ENCODE measurements around the gene RGS17.
A peak's percentile ranks its signal among the peaks of the same experiment; 100 is the strongest.
"Not testable (repeated sequence)": the region's sequence is repeated elsewhere in the genome, so short reads cannot be mapped to it uniquely, and the experiment has no call there.

RGS17 gene

DNA sequence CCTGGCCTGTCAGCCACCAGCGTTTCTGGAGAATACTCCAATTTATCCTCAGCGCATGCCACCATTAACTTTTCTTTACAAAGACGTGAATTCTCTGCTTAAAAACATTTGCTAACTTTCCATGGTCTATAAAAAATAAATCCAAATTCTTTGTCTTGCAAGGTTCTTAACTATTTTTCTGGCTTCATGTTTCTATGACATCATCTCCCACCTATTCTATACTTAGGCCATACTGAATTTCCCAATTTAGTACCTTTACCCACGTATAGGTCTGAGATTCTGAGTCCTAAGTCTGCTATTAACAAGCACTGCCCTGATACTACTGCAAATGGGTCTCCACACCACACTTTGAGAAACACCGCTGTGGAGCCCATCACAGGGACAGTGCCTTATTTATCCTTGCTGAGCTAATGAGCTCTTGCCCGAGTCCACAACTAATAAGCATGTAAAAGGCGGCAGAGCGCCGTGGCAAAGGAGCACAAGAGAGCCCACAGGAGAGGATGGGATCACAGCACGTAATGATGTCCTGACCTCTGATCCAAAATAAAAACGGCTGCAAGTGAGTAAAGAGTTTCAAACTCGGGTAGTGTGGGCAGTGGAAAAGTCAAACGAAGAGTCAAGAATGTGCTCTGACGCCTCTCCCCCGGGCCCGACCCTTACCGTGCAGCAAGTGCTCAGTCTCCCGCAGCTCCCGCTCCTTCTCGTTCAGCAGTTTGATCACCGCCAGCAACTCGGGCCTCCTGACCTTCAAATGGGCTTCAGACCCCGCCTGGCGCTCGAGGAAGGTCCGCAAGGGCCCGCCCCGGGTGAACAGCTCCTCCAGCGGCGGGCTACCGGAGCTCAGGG, 129.1 kb downstream of the RGS17 start:
- Histone ChIP-seq H3K4me3 (ENCODE audit: low read length) (peak overlapping the region; percentile 95), H4K20me1 (ENCODE audit: insufficient read depth, low read length) (peaks cover 14% of the 10 kb centered on the region), H3K4me1 (ENCODE audit: low read length) (peaks cover 10% of the 10 kb centered on the region), H3K79me2 (ENCODE audit: low read length) (peaks cover 60% of the 10 kb centered on the region), H3K27ac (ENCODE audit: low read length) (peak overlapping the region; percentile 41), H3K27me3 (ENCODE audit: low read depth, low read length) (no peaks in the 10 kb centered on the region), H3K9ac (ENCODE audit: low read length) (peak overlapping the region; percentile 83), H2AFZ (ENCODE audit: low read depth, low read length) (no peak overlapping the region), H3K36me3 (replicated peaks; ENCODE audit: low read depth, low read length) (peaks cover 6% of the 10 kb centered on the region), H3K4me2 (ENCODE audit: low read length) (peak overlapping the region; percentile 87), H3K9me3 (ENCODE audit: insufficient read depth, low read length) (no peaks in the 10 kb centered on the region)
- TF ChIP-seq EZH2phosphoT487 (IDR thresholded peaks at IDR 0.05; ENCODE audit: low read depth), result no peak
- TF ChIP-seq, protein P1, sequence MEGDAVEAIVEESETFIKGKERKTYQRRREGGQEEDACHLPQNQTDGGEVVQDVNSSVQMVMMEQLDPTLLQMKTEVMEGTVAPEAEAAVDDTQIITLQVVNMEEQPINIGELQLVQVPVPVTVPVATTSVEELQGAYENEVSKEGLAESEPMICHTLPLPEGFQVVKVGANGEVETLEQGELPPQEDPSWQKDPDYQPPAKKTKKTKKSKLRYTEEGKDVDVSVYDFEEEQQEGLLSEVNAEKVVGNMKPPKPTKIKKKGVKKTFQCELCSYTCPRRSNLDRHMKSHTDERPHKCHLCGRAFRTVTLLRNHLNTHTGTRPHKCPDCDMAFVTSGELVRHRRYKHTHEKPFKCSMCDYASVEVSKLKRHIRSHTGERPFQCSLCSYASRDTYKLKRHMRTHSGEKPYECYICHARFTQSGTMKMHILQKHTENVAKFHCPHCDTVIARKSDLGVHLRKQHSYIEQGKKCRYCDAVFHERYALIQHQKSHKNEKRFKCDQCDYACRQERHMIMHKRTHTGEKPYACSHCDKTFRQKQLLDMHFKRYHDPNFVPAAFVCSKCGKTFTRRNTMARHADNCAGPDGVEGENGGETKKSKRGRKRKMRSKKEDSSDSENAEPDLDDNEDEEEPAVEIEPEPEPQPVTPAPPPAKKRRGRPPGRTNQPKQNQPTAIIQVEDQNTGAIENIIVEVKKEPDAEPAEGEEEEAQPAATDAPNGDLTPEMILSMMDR (IDR thresholded peaks at IDR 0.05; ENCODE audit: low read depth, low read length), result no peak

DNA sequence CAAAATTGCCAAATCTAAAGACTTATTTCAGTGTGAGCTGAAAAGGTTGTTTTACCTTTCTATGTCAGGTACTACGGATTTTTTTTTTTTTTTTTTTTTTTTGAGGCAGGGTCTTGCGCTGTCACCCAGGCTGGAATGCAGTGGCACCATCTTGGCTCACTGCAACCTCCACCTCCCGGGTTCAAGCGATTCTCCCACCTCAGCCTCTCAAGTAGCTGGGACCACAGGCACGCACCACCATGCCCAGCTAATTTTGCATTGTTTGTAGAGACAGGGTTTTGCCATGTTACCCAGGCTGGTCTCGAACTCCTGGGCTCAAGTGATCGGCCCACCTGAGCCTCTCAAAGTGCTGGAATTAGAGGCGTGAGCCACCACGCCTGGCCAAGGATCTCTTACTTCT, 130.3 kb downstream of the RGS17 start:
- H2AFZ ChIP-seq (ENCODE audit: low read depth, low read length); H3K27me3 ChIP-seq (ENCODE audit: low read depth, low read length); H3K4me2 ChIP-seq (ENCODE audit: low read length); H3K9ac ChIP-seq (ENCODE audit: low read length); H3K4me3 ChIP-seq (ENCODE audit: low read length); H3K36me3 ChIP-seq (replicated peaks; ENCODE audit: low read depth, low read length); H3K9me3 ChIP-seq (ENCODE audit: insufficient read depth, low read length); H3K27ac ChIP-seq (ENCODE audit: low read length): not testable (repeated sequence)
- peaks cover 23% of the 10 kb centered on the region for H4K20me1 ChIP-seq (ENCODE audit: insufficient read depth, low read length)
- peaks cover 12% of the 10 kb centered on the region for H3K4me1 ChIP-seq (ENCODE audit: low read length)
- peaks cover 72% of the 10 kb centered on the region for H3K79me2 ChIP-seq (ENCODE audit: low read length)

DNA sequence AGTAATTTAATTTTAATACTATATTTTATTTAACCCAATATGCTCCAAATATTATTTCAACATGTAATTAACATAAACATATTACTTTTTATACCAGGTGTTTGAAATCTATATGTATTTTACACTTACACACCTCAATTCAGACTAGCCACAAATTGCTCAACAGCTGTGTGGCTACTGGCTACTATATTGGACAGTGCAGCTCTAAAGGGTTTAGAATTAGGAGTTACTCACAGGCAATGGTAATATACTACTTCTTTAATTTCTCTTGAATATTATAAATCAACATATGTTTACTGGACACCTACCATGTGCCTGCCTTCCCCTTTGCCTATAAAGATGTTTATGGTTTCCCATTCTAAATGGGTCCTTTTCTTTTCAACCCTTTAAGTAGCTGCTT, 130.8 kb downstream of the RGS17 start:
- Histone ChIP-seq H3K4me3 (ENCODE audit: low read length) (no peak overlapping the region), H3K36me3 (replicated peaks; ENCODE audit: low read depth, low read length) (peaks cover 9% of the 10 kb centered on the region), H3K4me1 (ENCODE audit: low read length) (peaks cover 18% of the 10 kb centered on the region), H3K9ac (ENCODE audit: low read length) (no peak overlapping the region), H3K27ac (ENCODE audit: low read length) (no peak overlapping the region), H3K27me3 (ENCODE audit: low read depth, low read length) (no peaks in the 10 kb centered on the region), H2AFZ (ENCODE audit: low read depth, low read length) (no peak overlapping the region), H3K79me2 (ENCODE audit: low read length) (peaks cover 77% of the 10 kb centered on the region), H4K20me1 (ENCODE audit: insufficient read depth, low read length) (peaks cover 27% of the 10 kb centered on the region), H3K4me2 (ENCODE audit: low read length) (no peak overlapping the region), H3K9me3 (ENCODE audit: insufficient read depth, low read length) (no peaks in the 10 kb centered on the region)
- TF ChIP-seq EZH2phosphoT487 (IDR thresholded peaks at IDR 0.05; ENCODE audit: low read depth), result no peak
- TF ChIP-seq, protein P1 (IDR thresholded peaks at IDR 0.05; ENCODE audit: low read depth, low read length), result no peak

DNA sequence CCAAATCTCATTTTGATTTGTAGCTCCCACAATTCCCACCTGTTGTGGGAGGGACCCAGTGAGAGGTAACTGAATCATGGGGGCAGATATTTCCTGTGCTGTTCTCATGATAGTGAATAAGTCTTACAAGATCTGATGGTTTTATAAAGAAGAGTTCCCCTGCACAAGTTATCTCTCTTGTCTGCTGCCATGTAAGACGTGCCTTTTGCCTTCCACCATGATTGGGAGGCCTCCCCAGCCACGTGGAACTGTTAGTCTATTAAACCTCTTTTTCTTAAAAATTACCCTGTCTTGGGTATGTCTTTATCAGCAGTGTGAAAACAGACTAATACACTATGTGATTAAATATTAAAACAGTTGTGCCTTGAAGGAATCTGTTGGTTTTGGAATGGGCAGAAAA, 131.5 kb downstream of the RGS17 start:
- H3K4me2 ChIP-seq (ENCODE audit: low read length), result not testable (repeated sequence)
- peaks cover 18% of the 10 kb centered on the region for H3K4me1 ChIP-seq (ENCODE audit: low read length)

DNA sequence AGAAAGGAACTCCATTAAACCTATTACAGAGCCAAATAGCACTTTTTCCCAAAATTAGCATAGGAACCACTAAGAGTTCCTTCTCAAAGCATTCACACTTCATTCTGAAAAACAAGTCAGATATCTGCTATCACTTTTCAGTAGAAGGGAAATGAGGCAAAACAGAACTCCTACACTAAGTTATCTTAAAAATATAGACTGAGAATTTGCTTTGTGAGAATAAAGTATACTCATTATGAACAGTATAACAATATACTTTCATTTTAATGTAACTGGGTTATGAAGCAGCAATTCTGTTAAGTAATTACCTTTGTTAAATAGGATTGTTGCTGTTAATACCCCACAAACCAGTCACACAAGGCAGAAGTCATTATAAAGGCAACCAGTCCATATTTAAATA, 137.2 kb downstream of the RGS17 start:
- peaks cover 20% of the 10 kb centered on the region for H4K20me1 ChIP-seq (ENCODE audit: insufficient read depth, low read length)
- peaks cover 21% of the 10 kb centered on the region for H3K36me3 ChIP-seq (replicated peaks; ENCODE audit: low read depth, low read length)
- no peak overlapping the region for H3K27ac ChIP-seq (ENCODE audit: low read length)
- H3K9ac ChIP-seq (ENCODE audit: low read length), result no peak overlapping the region
- TF ChIP-seq, protein P1 (IDR thresholded peaks at IDR 0.05; ENCODE audit: low read depth, low read length), result no peak
- no peak for TF ChIP-seq EZH2phosphoT487 (IDR thresholded peaks at IDR 0.05; ENCODE audit: low read depth)
- no peaks in the 10 kb centered on the region for H3K27me3 ChIP-seq (ENCODE audit: low read depth, low read length)
- peaks cover 8% of the 10 kb centered on the region for H3K4me1 ChIP-seq (ENCODE audit: low read length)
- peaks cover 67% of the 10 kb centered on the region for H3K79me2 ChIP-seq (ENCODE audit: low read length)
- no peak overlapping the region for H2AFZ ChIP-seq (ENCODE audit: low read depth, low read length)
- no peak overlapping the region for H3K4me3 ChIP-seq (ENCODE audit: low read length)
- H3K4me2 ChIP-seq (ENCODE audit: low read length), result no peak overlapping the region
- H3K9me3 ChIP-seq (ENCODE audit: insufficient read depth, low read length), result no peaks in the 10 kb centered on the region

More for the DNA sequence above, 131.5 kb downstream of the RGS17 start:
- Histone ChIP-seq H3K79me2 (ENCODE audit: low read length) (peaks cover 77% of the 10 kb centered on the region), H4K20me1 (ENCODE audit: insufficient read depth, low read length) (peaks cover 27% of the 10 kb centered on the region)
- not testable (repeated sequence) for H3K27me3 ChIP-seq (ENCODE audit: low read depth, low read length); H2AFZ ChIP-seq (ENCODE audit: low read depth, low read length); H3K27ac ChIP-seq (ENCODE audit: low read length); H3K9ac ChIP-seq (ENCODE audit: low read length); H3K4me3 ChIP-seq (ENCODE audit: low read length); H3K36me3 ChIP-seq (replicated peaks; ENCODE audit: low read depth, low read length); H3K9me3 ChIP-seq (ENCODE audit: insufficient read depth, low read length)
